CD4-positive, alpha-beta T cell (primary cell): ENCODE data around the gene MRPL36. TPM values are rescaled to one million over a fixed set of nuclear protein-coding genes. Genes with fewer than 3 reads are reported as not detected.

Experiments used
- ATAC-seq: fragments of 200-7000 bp; cut with Tn5 transposase; one replicate; pipeline ENCODE4 v1.10.0; 2022; ENCODE audit warnings: mild to moderate bottlenecking; ENCODE audit not compliant: poor library complexity
- CTCF ChIA-PET: fragments of 350-600 bp; sonication (Branson Sonifier 250); formaldehyde crosslinking; loops from one replicate; lab custom pipeline; 2021; ENCODE audit warnings: antibody characterized with exemption, inconsistent platforms; lab: Charles Lee
- POLR2A ChIA-PET: fragments of 350-600 bp; sonication (Branson Sonifier 250); formaldehyde crosslinking; loops from one replicate; lab custom pipeline; 2021; ENCODE audit warnings: antibody characterized with exemption, inconsistent platforms; lab: Charles Lee
- DNase-seq, 14 experiments: peaks; one replicate each; pipeline ENCODE4 v3.0.0-alpha.2; 2013 to 2020; ENCODE audit warnings: mixed read lengths in 2 of 14
- H3K27ac ChIP-seq, 2 donors: one replicate each; pipeline versions ENCODE4 v1.5.1 to v1.7.0; 2013; ENCODE audit warnings: low read length in 2 of 2, low read depth in 1 of 2, mild to moderate bottlenecking in 1 of 2
- H3K27me3 ChIP-seq, 2 experiments: 1 replicate in 1 of 2; 2 replicates in 1 of 2; pipeline versions ENCODE4 v1.6.1 to v1.7.0; 2013; ENCODE audit warnings: low read length in 2 of 2, control low read depth in 1 of 2, mild to moderate bottlenecking in 1 of 2, moderate library complexity in 1 of 2; ENCODE audit not compliant: insufficient read depth in 2 of 2, control insufficient read depth in 1 of 2
- H3K36me3 ChIP-seq: one replicate; pipeline ENCODE4 v1.6.1; 2013; ENCODE audit warnings: low read length, control low read depth; ENCODE audit not compliant: insufficient read depth
- H3K4me1 ChIP-seq: one replicate; pipeline ENCODE4 v1.6.1; 2013; ENCODE audit warnings: low read length, control low read depth; ENCODE audit not compliant: insufficient read depth
- H3K4me3 ChIP-seq: one replicate; pipeline ENCODE4 v1.5.1; 2013; ENCODE audit warnings: mild to moderate bottlenecking, low read length, moderate library complexity
- H3K9me3 ChIP-seq, 2 experiments: 1 replicate in 1 of 2; 2 replicates in 1 of 2; pipeline versions ENCODE4 v1.6.1 to v1.7.0; 2013; ENCODE audit warnings: low read length in 2 of 2, mild to moderate bottlenecking in 2 of 2, control low read depth in 1 of 2, moderate library complexity in 1 of 2; ENCODE audit not compliant: control insufficient read depth in 1 of 2, insufficient read depth in 1 of 2
- H3K27ac Mint-ChIP-seq: one replicate; pipeline ENCODE4 v1.8.0; 2020; ENCODE audit warnings: mixed read lengths
- H3K27me3 Mint-ChIP-seq: one replicate; pipeline ENCODE4 v1.8.0; 2021; ENCODE audit warnings: mixed read lengths
- H3K36me3 Mint-ChIP-seq: one replicate; pipeline ENCODE4 v1.8.0; 2021; ENCODE audit warnings: low read depth, mixed read lengths
- H3K4me1 Mint-ChIP-seq: one replicate; pipeline ENCODE4 v1.8.0; 2021; ENCODE audit warnings: low read depth, mixed read lengths
- H3K4me3 Mint-ChIP-seq: one replicate; pipeline ENCODE4 v1.8.0; 2020; ENCODE audit warnings: mild to moderate bottlenecking, mixed read lengths
- H3K9me3 Mint-ChIP-seq: one replicate; pipeline ENCODE4 v1.8.0; 2020; ENCODE audit warnings: mixed read lengths
- intact Hi-C, 2 experiments: fragments of 100-400 bp; cut with DNase I in 1 of 2; cut with micrococcal nuclease in 1 of 2; formaldehyde crosslinking; loops; one replicate each; pipeline versions ENCODE4 v1.15.1 to v1.9.0; 2023 to 2025; cut with DNase I, micrococcal nuclease
- total RNA-seq, 174 experiments: library from RNA in 2 of 174; stranded (reverse) in 2 of 174; gene quantifications; one replicate each; pipeline ENCODE4 v1.2.3 and lab custom pipeline; 2021 to 2026
- TF ChIP-seq, protein P1 (sequence below): fragments of 200-600 bp; IDR thresholded peaks from one replicate; pipeline ENCODE4 v1.8.0; 2022; ENCODE audit warnings: antibody characterized with exemption, mild to moderate bottlenecking

MRPL36 gene
- total RNA-seq, 2 experiments from 2014 or later, result 14.3 to 18.2 TPM

- H3K4me1 Mint-ChIP-seq, result no peaks in the 10 kb centered on the region
- peaks cover 50% of the 10 kb centered on the region for H3K36me3 Mint-ChIP-seq
- ATAC-seq (no peak), DNase-seq (no peak)
- Histone ChIP-seq H3K27me3 (no peaks in the 10 kb centered on the region), H3K27ac (no peak overlapping the region), H3K4me1 (peaks cover 6% of the 10 kb centered on the region), H3K4me3 (no peak overlapping the region), H3K9me3 (no peaks in the 10 kb centered on the region), H3K36me3 (peaks cover 27% of the 10 kb centered on the region)
- H3K27ac Mint-ChIP-seq, result no peak overlapping the region
- CTCF ChIA-PET, result no interaction called here
- TF ChIP-seq, protein P1, sequence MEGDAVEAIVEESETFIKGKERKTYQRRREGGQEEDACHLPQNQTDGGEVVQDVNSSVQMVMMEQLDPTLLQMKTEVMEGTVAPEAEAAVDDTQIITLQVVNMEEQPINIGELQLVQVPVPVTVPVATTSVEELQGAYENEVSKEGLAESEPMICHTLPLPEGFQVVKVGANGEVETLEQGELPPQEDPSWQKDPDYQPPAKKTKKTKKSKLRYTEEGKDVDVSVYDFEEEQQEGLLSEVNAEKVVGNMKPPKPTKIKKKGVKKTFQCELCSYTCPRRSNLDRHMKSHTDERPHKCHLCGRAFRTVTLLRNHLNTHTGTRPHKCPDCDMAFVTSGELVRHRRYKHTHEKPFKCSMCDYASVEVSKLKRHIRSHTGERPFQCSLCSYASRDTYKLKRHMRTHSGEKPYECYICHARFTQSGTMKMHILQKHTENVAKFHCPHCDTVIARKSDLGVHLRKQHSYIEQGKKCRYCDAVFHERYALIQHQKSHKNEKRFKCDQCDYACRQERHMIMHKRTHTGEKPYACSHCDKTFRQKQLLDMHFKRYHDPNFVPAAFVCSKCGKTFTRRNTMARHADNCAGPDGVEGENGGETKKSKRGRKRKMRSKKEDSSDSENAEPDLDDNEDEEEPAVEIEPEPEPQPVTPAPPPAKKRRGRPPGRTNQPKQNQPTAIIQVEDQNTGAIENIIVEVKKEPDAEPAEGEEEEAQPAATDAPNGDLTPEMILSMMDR, result no peak
- no peaks in the 10 kb centered on the region for H3K9me3 Mint-ChIP-seq
- intact Hi-C loops, result no loop called here
- H3K27me3 Mint-ChIP-seq, result no peaks in the 10 kb centered on the region
- H3K4me3 Mint-ChIP-seq, result no peak overlapping the region
- POLR2A ChIA-PET, result no interaction called here
Measured at GRCh38 chr5:1824109-1824821, 24.6 kb upstream of the MRPL36 start.

DNA sequence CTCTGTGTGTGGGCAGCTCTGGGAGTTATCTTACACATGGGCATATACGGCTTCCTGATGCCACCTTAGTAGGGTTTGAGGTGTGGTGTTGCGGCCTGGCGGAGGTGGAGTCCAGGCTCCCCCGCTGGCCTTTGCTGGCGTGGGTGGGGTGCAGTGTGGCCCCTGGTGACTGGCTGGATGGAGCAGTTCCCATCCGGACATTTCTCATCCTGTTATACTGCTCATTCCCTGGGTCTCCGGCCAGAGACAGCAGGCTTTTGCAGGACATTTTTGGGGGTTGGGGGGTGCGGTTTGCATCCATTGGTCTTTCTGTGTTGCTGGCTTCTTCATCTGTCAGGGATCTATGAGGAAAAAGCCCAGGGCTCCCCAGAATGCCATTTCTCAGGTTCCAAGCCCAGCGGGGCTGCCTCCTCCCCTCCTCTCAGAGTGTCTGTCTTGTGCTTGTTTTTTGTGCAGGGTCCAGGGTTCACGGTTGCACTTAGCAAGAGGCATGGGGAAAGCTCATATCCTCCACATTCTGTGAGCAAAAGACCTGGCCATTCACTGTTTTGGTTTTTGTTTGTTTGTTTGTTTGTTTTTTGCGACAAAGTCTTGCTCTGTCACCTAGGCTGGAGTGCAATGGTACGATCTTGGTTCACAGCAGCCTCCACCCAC is 23.9 kb upstream of the MRPL36 start:
- peaks cover 35% of the 10 kb centered on the region for H3K36me3 ChIP-seq
- ATAC-seq (no peak), DNase-seq (no peak)
- H3K4me1 Mint-ChIP-seq, result no peaks in the 10 kb centered on the region
- TF ChIP-seq, protein P1, result no peak
- H3K36me3 Mint-ChIP-seq, result peaks cover 57% of the 10 kb centered on the region
- H3K9me3 Mint-ChIP-seq, result no peaks in the 10 kb centered on the region
- no peak overlapping the region for H3K4me3 Mint-ChIP-seq
- CTCF ChIA-PET, result no interaction called here
- no peak overlapping the region for H3K27ac Mint-ChIP-seq
- POLR2A ChIA-PET, result no interaction called here
- H3K27me3 ChIP-seq, result no peaks in the 10 kb centered on the region
- H3K4me3 ChIP-seq, result no peak overlapping the region
- peaks cover 6% of the 10 kb centered on the region for H3K4me1 ChIP-seq
- H3K27me3 Mint-ChIP-seq, result no peaks in the 10 kb centered on the region
- H3K9me3 ChIP-seq, result no peaks in the 10 kb centered on the region
- intact Hi-C loops, result no loop called here
- H3K27ac ChIP-seq, result no peak overlapping the region

- Histone ChIP-seq H3K36me3 (peaks cover 48% of the 10 kb centered on the region), H3K27me3 (no peaks in the 10 kb centered on the region), H3K4me1 (no peaks in the 10 kb centered on the region), H3K9me3 (no peaks in the 10 kb centered on the region), H3K27ac (no peak overlapping the region), H3K4me3 (no peak overlapping the region)
- ATAC-seq (no peak), DNase-seq (no peak)
- no peaks in the 10 kb centered on the region for H3K4me1 Mint-ChIP-seq
- TF ChIP-seq, protein P1, result no peak
- ChIA-PET CTCF (no interaction called here), POLR2A (no interaction called here)
- H3K9me3 Mint-ChIP-seq, result no peaks in the 10 kb centered on the region
- H3K27ac Mint-ChIP-seq, result no peak overlapping the region
- no peaks in the 10 kb centered on the region for H3K27me3 Mint-ChIP-seq
- intact Hi-C loops, result no loop called here
- peaks cover 74% of the 10 kb centered on the region for H3K36me3 Mint-ChIP-seq
- H3K4me3 Mint-ChIP-seq, result no peak overlapping the region
Measured at GRCh38 chr5:1821862-1822261, 22.2 kb upstream of the MRPL36 start.
